Measurements from ENCODE around the gene GM2A.
"Not testable (repeated sequence)": the region's sequence is repeated elsewhere in the genome, so short reads cannot be mapped to it uniquely, and the experiment has no call there.

GM2A gene

DNA sequence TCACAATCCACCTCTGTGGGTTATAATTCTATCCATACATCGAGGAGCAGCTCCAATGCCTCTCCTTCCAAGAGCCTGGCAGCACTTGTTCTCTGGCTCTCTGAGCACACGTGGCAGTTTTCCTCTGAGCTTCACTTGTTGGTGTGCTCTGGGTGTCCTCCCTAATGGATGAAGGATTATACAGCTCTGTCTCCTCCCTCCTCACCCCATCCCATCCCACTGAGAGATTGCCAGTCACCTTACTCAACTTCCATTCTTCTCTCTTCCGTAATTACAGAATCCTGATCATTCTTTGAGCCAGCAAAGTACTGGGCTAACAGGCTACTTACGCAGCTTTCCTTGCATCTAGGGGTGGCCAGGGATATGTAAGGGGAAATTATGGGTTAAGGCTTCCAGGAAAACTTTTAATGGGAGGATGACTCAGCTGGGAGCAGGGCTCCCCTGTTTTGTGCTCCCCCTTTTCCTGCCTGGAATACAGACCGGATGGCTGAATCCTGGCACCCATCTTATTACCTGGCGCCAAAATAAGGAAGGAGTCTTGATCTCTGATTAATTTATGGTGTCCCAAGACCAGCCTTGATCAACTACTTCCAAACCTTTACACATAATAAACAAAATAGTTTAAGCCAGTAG, 22.8 kb upstream of the GM2A start:
- no peak for DNase-seq (ENCODE audit: extremely low spot score)
- POLR2A ChIA-PET = interaction anchor here (1.0 kb wide), 1 partner anchor 23 kb away, joined by 3 read pairs; the partner anchor contains the start of gene GM2A
- CTCF ChIA-PET = interaction anchor here (0.9 to 1.7 kb wide), 2 partner anchors 9 to 65 kb away, joined by 3 to 8 read pairs; no protein-coding TSS in a partner anchor
- TF ChIP-seq FOXK2 (IDR thresholded peaks at IDR 0.05) = no peak
- TF ChIP-seq FOXA1 (IDR thresholded peaks at IDR 0.05) = no peak
- TF ChIP-seq L3MBTL2 (conservative IDR thresholded peaks at IDR 0.05) = no peak
- TF ChIP-seq ARNT (IDR thresholded peaks at IDR 0.05) = no peak
- no peak for TF ChIP-seq NFRKB (IDR thresholded peaks at IDR 0.05)
- TF ChIP-seq TARDBP (IDR thresholded peaks at IDR 0.05) = no peak
- TF ChIP-seq SP1 (IDR thresholded peaks at IDR 0.05) = no peak
- TF ChIP-seq SUZ12 (IDR thresholded peaks at IDR 0.05) = no peak
- no peak for TF ChIP-seq HDGF (IDR thresholded peaks at IDR 0.05; ENCODE audit: borderline replicate concordance)
- TF ChIP-seq FOXM1 (IDR thresholded peaks at IDR 0.05; ENCODE audit: borderline replicate concordance) = no peak
- TF ChIP-seq BHLHE40 (IDR thresholded peaks at IDR 0.05; ENCODE audit: borderline replicate concordance) = no peak
- TF ChIP-seq, protein P1, sequence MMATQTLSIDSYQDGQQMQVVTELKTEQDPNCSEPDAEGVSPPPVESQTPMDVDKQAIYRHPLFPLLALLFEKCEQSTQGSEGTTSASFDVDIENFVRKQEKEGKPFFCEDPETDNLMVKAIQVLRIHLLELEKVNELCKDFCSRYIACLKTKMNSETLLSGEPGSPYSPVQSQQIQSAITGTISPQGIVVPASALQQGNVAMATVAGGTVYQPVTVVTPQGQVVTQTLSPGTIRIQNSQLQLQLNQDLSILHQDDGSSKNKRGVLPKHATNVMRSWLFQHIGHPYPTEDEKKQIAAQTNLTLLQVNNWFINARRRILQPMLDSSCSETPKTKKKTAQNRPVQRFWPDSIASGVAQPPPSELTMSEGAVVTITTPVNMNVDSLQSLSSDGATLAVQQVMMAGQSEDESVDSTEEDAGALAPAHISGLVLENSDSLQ (IDR thresholded peaks at IDR 0.05) = no peak
- TF ChIP-seq ZNF384 (IDR thresholded peaks at IDR 0.05) = no peak

DNA sequence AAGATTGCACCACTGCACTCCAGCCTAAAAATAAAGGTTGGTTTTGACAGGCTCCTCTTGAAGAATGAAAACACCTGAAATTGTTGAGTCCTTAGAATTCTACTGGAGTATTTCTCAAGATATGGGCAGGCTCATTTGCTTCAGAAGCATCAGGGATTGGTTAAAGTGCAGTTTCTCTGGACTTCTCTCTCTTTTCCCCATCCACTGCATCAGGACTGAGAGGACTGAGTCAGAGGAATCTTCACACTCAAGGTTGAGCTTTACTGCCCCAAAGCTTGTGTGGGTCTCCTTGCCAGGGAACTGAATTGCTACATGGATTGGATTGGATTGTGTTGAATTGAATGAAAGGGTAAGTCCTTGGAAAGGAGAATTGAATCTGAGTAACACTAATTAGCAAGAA, 21.6 kb upstream of the GM2A start:
- ChIA-PET POLR2A (no interaction called here), CTCF (no interaction called here)
- DNase-seq (ENCODE audit: extremely low spot score) = no peak
- no peak for TF ChIP-seq LEF1 (IDR thresholded peaks at IDR 0.05; ENCODE audit: borderline replicate concordance)
- no peak for TF ChIP-seq FOXM1 (IDR thresholded peaks at IDR 0.05; ENCODE audit: borderline replicate concordance)
- no peak for TF ChIP-seq HDGF (IDR thresholded peaks at IDR 0.05; ENCODE audit: borderline replicate concordance)
- TF ChIP-seq FOXK2 (IDR thresholded peaks at IDR 0.05) = no peak
- no peak for TF ChIP-seq SUZ12 (IDR thresholded peaks at IDR 0.05)
- no peak for TF ChIP-seq CTBP1 (IDR thresholded peaks at IDR 0.05; ENCODE audit: borderline replicate concordance)
- TF ChIP-seq SP1 (IDR thresholded peaks at IDR 0.05) = no peak
- no peak for TF ChIP-seq L3MBTL2 (conservative IDR thresholded peaks at IDR 0.05)
- TF ChIP-seq ZNF384 (IDR thresholded peaks at IDR 0.05) = no peak
- no peak for TF ChIP-seq ARNT (IDR thresholded peaks at IDR 0.05)
- TF ChIP-seq TARDBP (IDR thresholded peaks at IDR 0.05) = no peak
- TF ChIP-seq, protein P1 (IDR thresholded peaks at IDR 0.05) = no peak
- TF ChIP-seq ELF4 (IDR thresholded peaks at IDR 0.05) = no peak
- no peak for TF ChIP-seq FOXA1 (IDR thresholded peaks at IDR 0.05)
- TF ChIP-seq BHLHE40 (IDR thresholded peaks at IDR 0.05; ENCODE audit: borderline replicate concordance) = no peak

DNA sequence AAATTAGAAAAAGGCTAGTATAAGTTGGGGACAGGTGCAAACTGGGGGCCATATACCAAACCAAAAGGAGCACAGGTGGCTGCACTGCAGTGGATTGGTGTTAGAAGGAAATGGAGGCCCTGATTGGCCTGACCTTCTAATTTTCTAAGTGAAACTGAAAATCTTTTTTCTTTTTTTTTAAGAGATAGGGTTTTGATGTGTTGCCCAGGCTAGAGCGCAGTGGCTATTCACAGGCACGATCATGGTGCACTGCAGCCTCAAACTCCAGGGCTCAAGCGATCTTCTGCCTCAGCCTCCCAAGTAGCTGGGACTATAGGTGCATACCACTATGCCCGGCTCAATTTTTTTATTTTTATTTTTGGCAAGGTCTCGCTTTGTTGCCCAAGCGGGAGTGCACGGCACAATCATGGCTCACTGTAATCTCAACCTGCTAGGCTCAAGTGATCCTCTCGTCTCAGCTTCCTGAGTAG, 19.3 kb upstream of the GM2A start:
- ChIA-PET POLR2A (no interaction called here), CTCF (no interaction called here)
- DNase-seq (ENCODE audit: extremely low spot score) = no peak

DNA sequence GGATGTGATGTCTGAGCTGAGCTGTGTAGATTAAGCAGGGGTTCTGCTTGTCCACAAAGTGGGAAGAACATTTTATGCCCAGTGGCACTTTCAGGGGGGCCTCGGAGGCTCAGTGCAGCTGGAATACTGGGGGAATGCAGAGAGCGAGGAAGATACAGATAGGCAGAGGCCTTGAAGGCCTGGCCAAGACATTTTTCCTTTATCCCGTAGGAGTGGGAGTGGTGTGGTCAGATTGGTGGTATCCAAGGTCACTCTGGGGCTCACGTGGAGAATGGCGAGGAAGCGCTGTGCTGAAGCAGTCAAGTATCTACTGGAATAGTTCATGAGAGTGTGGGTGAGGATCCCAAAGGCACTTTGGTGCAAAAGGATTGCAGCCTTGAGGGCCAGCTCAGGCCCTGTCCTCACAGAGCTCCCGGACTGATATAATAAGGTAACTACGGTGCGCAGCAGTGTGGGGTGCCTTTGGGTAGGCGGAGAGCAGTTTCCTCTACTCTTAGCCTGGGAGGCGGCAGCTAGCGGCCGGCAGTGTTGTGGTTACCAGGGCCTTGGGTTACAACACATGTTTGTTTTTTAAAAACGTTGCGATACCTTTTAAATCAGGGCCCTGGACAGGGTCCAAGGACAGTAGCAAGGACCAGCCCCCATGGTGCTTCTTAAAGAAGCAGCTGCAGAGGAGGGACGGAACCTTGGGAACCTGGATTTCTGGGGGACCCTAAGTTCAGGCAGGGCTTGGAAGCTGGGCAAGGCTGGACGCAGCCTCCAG, 18.3 kb upstream of the GM2A start:
- TF ChIP-seq FOXM1 (IDR thresholded peaks at IDR 0.05; ENCODE audit: borderline replicate concordance) (no peak), CTBP1 (IDR thresholded peaks at IDR 0.05; ENCODE audit: borderline replicate concordance) (no peak), TARDBP (IDR thresholded peaks at IDR 0.05) (no peak), NFRKB (IDR thresholded peaks at IDR 0.05) (no peak), LEF1 (IDR thresholded peaks at IDR 0.05; ENCODE audit: borderline replicate concordance) (no peak), SUZ12 (IDR thresholded peaks at IDR 0.05) (no peak)
- ChIA-PET POLR2A (interaction anchor here (1.0 kb wide), 1 partner anchor 11 kb away, joined by 3 read pairs; the partner anchor contains the start of gene CCDC69), CTCF (no interaction called here)
- DNase-seq (ENCODE audit: extremely low spot score) = no peak

More for the DNA sequence above, 19.3 kb upstream of the GM2A start:
- TF ChIP-seq NFRKB (IDR thresholded peaks at IDR 0.05) = no peak

DNA sequence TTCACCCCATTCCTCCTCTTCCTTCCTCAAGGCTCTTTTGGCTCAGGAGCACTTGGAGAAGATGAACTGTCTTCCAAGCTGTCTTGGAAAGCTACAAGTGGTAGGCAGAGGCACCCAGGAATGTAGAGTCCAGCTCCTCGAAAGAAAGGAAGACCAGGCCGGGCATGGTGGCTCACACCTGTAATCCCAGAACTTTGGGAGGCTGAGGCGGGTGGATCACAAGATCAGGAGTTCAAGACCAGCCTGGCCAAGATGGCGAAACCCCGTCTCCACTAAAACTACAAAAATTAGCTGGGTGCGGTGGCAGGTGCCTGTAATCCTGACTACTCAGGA, 17.8 kb upstream of the GM2A start:
- CTCF ChIA-PET; DNase-seq (ENCODE audit: extremely low spot score): not testable (repeated sequence)
- POLR2A ChIA-PET = interaction anchor here (1.0 kb wide), 1 partner anchor 11 kb away, joined by 3 read pairs; the partner anchor contains the start of gene CCDC69

DNA sequence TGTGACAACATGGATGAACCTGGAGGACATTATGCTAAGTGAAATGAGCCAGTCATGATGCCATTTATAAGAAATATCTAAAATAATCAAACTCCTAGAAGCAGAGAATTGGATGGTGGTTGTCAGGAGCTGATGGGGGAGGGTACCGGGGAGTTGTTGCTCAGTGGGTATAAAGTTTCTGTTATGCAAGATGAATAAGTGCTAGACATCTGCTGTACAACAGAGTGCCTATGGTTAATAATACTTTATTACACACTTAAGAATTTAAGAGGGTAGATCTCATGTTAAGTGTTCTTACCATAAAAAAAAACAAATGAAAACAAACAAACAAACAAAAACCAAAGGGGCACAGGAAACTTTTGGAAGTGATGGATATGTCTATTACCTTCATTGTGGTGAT, 16.1 kb upstream of the GM2A start:
- DNase-seq (ENCODE audit: extremely low spot score) = no peak
- POLR2A ChIA-PET = no interaction called here
- CTCF ChIA-PET = interaction anchor here (3.2 kb wide), 1 partner anchor 111 kb away, joined by 26 read pairs; no protein-coding TSS in a partner anchor
- no peak for TF ChIP-seq FOXK2 (IDR thresholded peaks at IDR 0.05)
- no peak for TF ChIP-seq ELF4 (IDR thresholded peaks at IDR 0.05)
- no peak for TF ChIP-seq SP1 (IDR thresholded peaks at IDR 0.05)
- no peak for TF ChIP-seq ARNT (IDR thresholded peaks at IDR 0.05)
- TF ChIP-seq SUZ12 (IDR thresholded peaks at IDR 0.05) = no peak
- TF ChIP-seq FOXA1 (IDR thresholded peaks at IDR 0.05) = no peak
- TF ChIP-seq LEF1 (IDR thresholded peaks at IDR 0.05; ENCODE audit: borderline replicate concordance) = no peak
- no peak for TF ChIP-seq TARDBP (IDR thresholded peaks at IDR 0.05)
- no peak for TF ChIP-seq ZNF384 (IDR thresholded peaks at IDR 0.05)
- TF ChIP-seq NFRKB (IDR thresholded peaks at IDR 0.05) = no peak
- no peak for TF ChIP-seq BHLHE40 (IDR thresholded peaks at IDR 0.05; ENCODE audit: borderline replicate concordance)
- TF ChIP-seq, protein P1 (IDR thresholded peaks at IDR 0.05) = no peak
- TF ChIP-seq FOXM1 (IDR thresholded peaks at IDR 0.05; ENCODE audit: borderline replicate concordance) = no peak
- TF ChIP-seq HDGF (IDR thresholded peaks at IDR 0.05; ENCODE audit: borderline replicate concordance) = no peak

Measured in HEK293T (cell line).